Mesodermal cell (in vitro differentiated cells): ENCODE measurements around the gene ARL17A.
"Not testable (repeated sequence)": the region's sequence is repeated elsewhere in the genome, so short reads cannot be mapped to it uniquely, and the experiment has no call there.

ENCODE experiments used
- H3K27ac ChIP-seq: 2 replicates; pipeline ENCODE4 v1.7.0; 2013; ENCODE audit warnings: mild to moderate bottlenecking, low read depth, low read length, moderate library complexity; ENCODE audit not compliant: severe bottlenecking
- H3K36me3 ChIP-seq: 2 replicates; pipeline ENCODE4 v1.7.1; 2013; ENCODE audit warnings: mild to moderate bottlenecking, low read length, moderate library complexity; ENCODE audit not compliant: control insufficient read depth, insufficient read depth
- H3K4me1 ChIP-seq: one replicate; pipeline ENCODE4 v1.7.1; 2013; ENCODE audit warnings: mild to moderate bottlenecking, low read length; ENCODE audit not compliant: insufficient read depth, control insufficient read depth, poor library complexity, severe bottlenecking
- H3K4me3 ChIP-seq: 2 replicates; pipeline ENCODE4 v1.7.0; 2013; ENCODE audit warnings: low read length, control low read depth, mild to moderate bottlenecking; ENCODE audit not compliant: insufficient read depth, poor library complexity, severe bottlenecking; ENCODE audit errors: extremely low read depth
- H3K9me3 ChIP-seq: 2 replicates; pipeline ENCODE4 v1.7.1; 2013; ENCODE audit warnings: mild to moderate bottlenecking, low read length, moderate library complexity; ENCODE audit not compliant: control insufficient read depth
- WGBS, 2 experiments: methylation state at CpG; one replicate each; pipeline ENCODE4 v1.1.5; 2013; ENCODE audit warnings: missing lambda C conversion rate in 2 of 2; ENCODE audit not compliant: insufficient coverage in 2 of 2; 5-methylcytosine and 5-hydroxymethylcytosine counted together

Gene ARL17A

GRCh38 chr17:46598344-46598931, 18.9 kb upstream of the ARL17A start:
- H3K27ac ChIP-seq, H3K4me1 ChIP-seq, H3K36me3 ChIP-seq, H3K9me3 ChIP-seq, H3K4me3 ChIP-seq: not testable (repeated sequence)
- no CpG with 5 or more reads among the region's 3 CpGs for WGBS, 2 experiments

GRCh38 chr17:46591332-46591731, 11.8 kb upstream of the ARL17A start:
- H3K36me3 ChIP-seq, H3K27ac ChIP-seq, H3K4me1 ChIP-seq, H3K4me3 ChIP-seq, H3K9me3 ChIP-seq: not testable (repeated sequence)
- WGBS, 2 experiments = no CpG with 5 or more reads among the region's 7 CpGs

GRCh38 chr17:46590157-46591146, 11.0 kb upstream of the ARL17A start, which contains the start of gene NSF:
TSS of gene NSF (plus strand) at chr17:46590669. CDS start at chr17:46590776, 107 bp downstream.
- not testable (repeated sequence) for H3K4me1 ChIP-seq, H3K36me3 ChIP-seq, H3K4me3 ChIP-seq, H3K9me3 ChIP-seq, H3K27ac ChIP-seq
- WGBS, 2 experiments = no CpG with 5 or more reads among the region's 95 CpGs

- H3K4me3 ChIP-seq, H3K27ac ChIP-seq: not testable (repeated sequence)
- WGBS, 2 experiments = no CpG with 5 or more reads among the region's 3 CpGs
Observed at GRCh38 chr17:46585444-46585843, 6.0 kb upstream of the ARL17A start.

GRCh38 chr17:46580082-46580481, 591 bp upstream of the ARL17A start:
- not testable (repeated sequence) for H3K27ac ChIP-seq, H3K4me3 ChIP-seq, H3K4me1 ChIP-seq, H3K9me3 ChIP-seq, H3K36me3 ChIP-seq
- no CpG with 5 or more reads among the region's 18 CpGs for WGBS, 2 experiments

More at GRCh38 chr17:46585444-46585843, 6.0 kb upstream of the ARL17A start:
- H3K4me1 ChIP-seq, H3K9me3 ChIP-seq, H3K36me3 ChIP-seq: not testable (repeated sequence)

- not testable (repeated sequence) for H3K36me3 ChIP-seq, H3K4me3 ChIP-seq, H3K27ac ChIP-seq, H3K9me3 ChIP-seq, H3K4me1 ChIP-seq
- WGBS, 2 experiments = no CpG with 5 or more reads among the region's 4 CpGs
Observed at GRCh38 chr17:46571796-46572195, 7.7 kb downstream of the ARL17A start.

- H3K4me1 ChIP-seq, H3K4me3 ChIP-seq, H3K9me3 ChIP-seq, H3K36me3 ChIP-seq, H3K27ac ChIP-seq: not testable (repeated sequence)
- no CpG with 5 or more reads among the region's 1 CpG for WGBS, 2 experiments
Observed at GRCh38 chr17:46566980-46567379, 12.5 kb downstream of the ARL17A start.

GRCh38 chr17:46566284-46566683, 13.2 kb downstream of the ARL17A start:
- H3K4me1 ChIP-seq, H3K4me3 ChIP-seq, H3K9me3 ChIP-seq, H3K36me3 ChIP-seq, H3K27ac ChIP-seq: not testable (repeated sequence)
- no CpG with 5 or more reads among the region's 2 CpGs for WGBS, 2 experiments

GRCh38 chr17:46560048-46560447, 19.4 kb downstream of the ARL17A start:
- H3K4me3 ChIP-seq, H3K9me3 ChIP-seq, H3K36me3 ChIP-seq, H3K4me1 ChIP-seq, H3K27ac ChIP-seq: not testable (repeated sequence)
- no CpG with 5 or more reads among the region's 3 CpGs for WGBS, 2 experiments

- no CpG with 5 or more reads among the region's 20 CpGs for WGBS, 2 experiments
- not testable (repeated sequence) for H3K27ac ChIP-seq, H3K4me3 ChIP-seq, H3K36me3 ChIP-seq, H3K9me3 ChIP-seq, H3K4me1 ChIP-seq
Observed at GRCh38 chr17:46559155-46559554, 20.3 kb downstream of the ARL17A start.

GRCh38 chr17:46548607-46549006, 30.9 kb downstream of the ARL17A start:
- WGBS, 2 experiments = 95% methylated on average over 3 of the region's 10 CpGs; no CpG with 5 or more reads in 1 of the 2 experiments
- H3K9me3 ChIP-seq, H3K36me3 ChIP-seq, H3K27ac ChIP-seq, H3K4me1 ChIP-seq, H3K4me3 ChIP-seq: not testable (repeated sequence)
